CD14-positive monocyte (primary cell): Measurements from ENCODE around the gene ITPKB. TPM values are rescaled to one million over a fixed set of nuclear protein-coding genes. Genes with fewer than 3 reads are reported as not detected.

ENCODE experiments used
- DNase-seq, 3 donors: peaks; one replicate each; pipeline ENCODE4 v3.0.0-alpha.2; 2011 to 2022
- H2AFZ ChIP-seq: 2 replicates; pipeline ENCODE4 v1.6.0; 2012; ENCODE audit warnings: mild to moderate bottlenecking, low read depth, low read length, inconsistent platforms; ENCODE audit not compliant: insufficient read depth, poor library complexity, severe bottlenecking
- H3K27ac ChIP-seq, 2 donors: 1 replicate in 1 of 2; 2 replicates in 1 of 2; pipeline ENCODE4 v1.5.1; 2012 to 2013; ENCODE audit warnings: low read length in 2 of 2, control low read depth in 1 of 2, inconsistent platforms in 1 of 2, low read depth in 1 of 2, mild to moderate bottlenecking in 1 of 2
- H3K27me3 ChIP-seq, 2 donors: one replicate each; pipeline versions ENCODE4 v1.6.0 to v1.6.1; 2011 to 2013; ENCODE audit warnings: low read length in 2 of 2; ENCODE audit not compliant: control insufficient read depth in 2 of 2, insufficient read depth in 2 of 2
- H3K36me3 ChIP-seq, 2 donors: replicated peaks in 1 of 2; 1 replicate in 1 of 2; 2 replicates in 1 of 2; pipeline versions ENCODE4 v1.5.1 to v1.6.1; 2012 to 2013; ENCODE audit warnings: low read length in 2 of 2, control low read depth in 1 of 2, inconsistent platforms in 1 of 2, mild to moderate bottlenecking in 1 of 2; ENCODE audit not compliant: insufficient read depth in 2 of 2, control insufficient read depth in 1 of 2
- H3K4me1 ChIP-seq, 2 donors: 1 replicate in 1 of 2; 2 replicates in 1 of 2; pipeline versions ENCODE4 v1.5.1 to v1.6.1; 2012 to 2013; ENCODE audit warnings: low read length in 2 of 2, control low read depth in 1 of 2, inconsistent platforms in 1 of 2, mild to moderate bottlenecking in 1 of 2, moderate library complexity in 1 of 2; ENCODE audit not compliant: insufficient read depth in 2 of 2, control insufficient read depth in 1 of 2
- H3K4me2 ChIP-seq: replicated peaks from 2 replicates; pipeline ENCODE3; 2012; ENCODE audit warnings: low read length, moderate library complexity, mild to moderate bottlenecking; ENCODE audit not compliant: poor library complexity, severe bottlenecking; ENCODE audit errors: extremely low read depth
- H3K4me3 ChIP-seq, 3 experiments: fragments of 200-600 bp in 1 of 3; sonication (generic) in 1 of 3; replicated peaks in 1 of 3; 1 replicate in 2 of 3; 2 replicates in 1 of 3; pipeline ENCODE4 v1.5.1; 2011 to 2013; ENCODE audit warnings: low read length in 3 of 3, mild to moderate bottlenecking in 3 of 3, control low read depth in 2 of 3, low read depth in 2 of 3, inconsistent platforms in 1 of 3, moderate library complexity in 1 of 3
- H3K79me2 ChIP-seq: 2 replicates; pipeline ENCODE4 v1.6.0; 2012; ENCODE audit warnings: mild to moderate bottlenecking, control low read depth, inconsistent platforms, low read length, moderate library complexity; ENCODE audit not compliant: insufficient read depth
- H3K9ac ChIP-seq: 2 replicates; pipeline ENCODE4 v1.6.0; 2017; ENCODE audit warnings: low read length, mild to moderate bottlenecking; ENCODE audit not compliant: insufficient read depth, poor library complexity, severe bottlenecking
- H3K9me3 ChIP-seq, 2 donors: replicated peaks in 1 of 2; 1 replicate in 1 of 2; 2 replicates in 1 of 2; pipeline versions ENCODE4 v1.5.1 to v1.6.1; 2012 to 2013; ENCODE audit warnings: low read length in 2 of 2, control low read depth in 1 of 2; ENCODE audit not compliant: control insufficient read depth in 1 of 2, insufficient read depth in 1 of 2
- H4K20me1 ChIP-seq: 2 replicates; pipeline ENCODE4 v1.6.0; 2012; ENCODE audit warnings: mild to moderate bottlenecking, low read length, control low read depth, moderate library complexity; ENCODE audit not compliant: insufficient read depth
- H3K27ac Mint-ChIP-seq, 7 donors: one replicate each; pipeline ENCODE4 v1.8.0; 2020; ENCODE audit warnings: mild to moderate bottlenecking in 7 of 7, mixed read lengths in 7 of 7, moderate library complexity in 6 of 7, inconsistent platforms in 2 of 7
- H3K27me3 Mint-ChIP-seq, 3 donors: one replicate each; pipeline ENCODE4 v1.8.0; 2021 to 2022; ENCODE audit warnings: low read depth in 3 of 3, mild to moderate bottlenecking in 3 of 3, mixed read lengths in 3 of 3, moderate library complexity in 3 of 3, inconsistent platforms in 1 of 3
- H3K36me3 Mint-ChIP-seq, 2 donors: one replicate each; pipeline ENCODE4 v1.8.0; 2020; ENCODE audit warnings: mixed read lengths in 2 of 2, inconsistent platforms in 1 of 2, mild to moderate bottlenecking in 1 of 2
- H3K4me1 Mint-ChIP-seq: one replicate; pipeline ENCODE4 v1.8.0; 2020; ENCODE audit warnings: mild to moderate bottlenecking, mixed read lengths
- H3K4me3 Mint-ChIP-seq, 2 donors: one replicate each; pipeline ENCODE4 v1.8.0; 2020; ENCODE audit warnings: mild to moderate bottlenecking in 2 of 2, mixed read lengths in 2 of 2, moderate library complexity in 1 of 2
- H3K9me3 Mint-ChIP-seq, 7 donors: one replicate each; pipeline ENCODE4 v1.8.0; 2020 to 2022; ENCODE audit warnings: mixed read lengths in 7 of 7, mild to moderate bottlenecking in 6 of 7, moderate library complexity in 6 of 7, inconsistent platforms in 2 of 7
- WGBS: methylation state at CpG from one replicate; pipeline ENCODE4 v1.1.5; 2013; ENCODE audit warnings: missing lambda C conversion rate; ENCODE audit not compliant: insufficient coverage; 5-methylcytosine and 5-hydroxymethylcytosine counted together
- intact Hi-C, 2 donors: fragments of 100-400 bp; cut with micrococcal nuclease; formaldehyde crosslinking; loops; one replicate each; pipeline versions ENCODE4 v1.15.0 to v1.15.1; 2023
- polyA plus RNA-seq, 3 donors: library from polyadenylated mRNA; depleted of rRNA in 1 of 3; unstranded in 2 of 3; stranded (reverse) in 1 of 3; fragments of 300-500 nt in 2 of 3; fragments of >200 nt in 1 of 3; fragmentation: Illumina TruSeq in 2 of 3; gene quantifications; 1 replicate in 2 of 3; 2 replicates in 1 of 3; pipeline ENCODE4 v1.2.3, GENCODE V29; 2012 to 2021
- TF ChIP-seq, protein P1 (sequence below): fragments of 200-600 bp; IDR thresholded peaks from one replicate; pipeline ENCODE4 v1.8.0; 2022; ENCODE audit warnings: antibody characterized with exemption, mild to moderate bottlenecking

The ITPKB gene
- polyA plus RNA-seq, 3 donors: 7.3 to 14.4 (median 10.2) TPM

DNA sequence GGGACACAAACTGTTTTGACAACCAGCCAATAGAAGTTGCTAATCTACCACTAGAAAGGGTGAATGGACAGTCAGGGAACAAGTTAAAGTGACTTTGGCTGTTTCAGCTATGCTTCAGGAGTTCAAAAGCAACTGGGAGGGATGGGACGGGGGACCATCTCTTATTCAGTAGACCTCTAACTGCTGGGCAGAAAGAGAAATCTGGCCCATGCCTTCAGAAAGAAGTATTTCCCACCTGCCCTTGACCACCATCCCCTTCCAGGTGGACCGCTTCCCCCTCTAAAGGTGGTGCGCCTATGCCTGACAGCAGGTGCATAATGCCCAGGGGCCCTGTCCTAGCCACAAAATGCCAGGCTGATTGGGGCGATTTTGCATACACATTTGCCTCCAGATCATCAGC, 5.2 kb downstream of the ITPKB start:
- Histone ChIP-seq H3K79me2 (peaks cover 98% of the 10 kb centered on the region), H3K27me3 (no peaks in the 10 kb centered on the region), H3K4me3 (peak overlapping the region in 1 of 3 experiments; percentile 24), H3K27ac (no peak overlapping the region), H4K20me1 (peaks cover 83% of the 10 kb centered on the region), H3K4me2 (peak overlapping the region; percentile 44), H3K9me3 (no peaks in the 10 kb centered on the region), H3K9ac (no peak overlapping the region), H2AFZ (no peak overlapping the region), H3K4me1 (peaks cover 45 to 63% of the 10 kb centered on the region in 2 donors), H3K36me3 (peaks cover 22 to 65% of the 10 kb centered on the region in 2 donors)
- 100% methylated on average over 1 of the region's 4 CpGs for WGBS
- intact Hi-C loops: loop anchor here (10.0 kb wide), 2 partner anchors 91 to 99 kb away; no protein-coding TSS in a partner anchor
- Mint-ChIP-seq H3K27me3 (no peaks in the 10 kb centered on the region), H3K4me1 (peaks cover 73% of the 10 kb centered on the region), H3K36me3 (peaks cover 65 to 71% of the 10 kb centered on the region in 2 donors), H3K9me3 (no peaks in the 10 kb centered on the region), H3K4me3 (peak overlapping the region; percentile 66 to 67), H3K27ac (peak overlapping the region in 1 of 7 donors; percentile 3)
- TF ChIP-seq, protein P1, sequence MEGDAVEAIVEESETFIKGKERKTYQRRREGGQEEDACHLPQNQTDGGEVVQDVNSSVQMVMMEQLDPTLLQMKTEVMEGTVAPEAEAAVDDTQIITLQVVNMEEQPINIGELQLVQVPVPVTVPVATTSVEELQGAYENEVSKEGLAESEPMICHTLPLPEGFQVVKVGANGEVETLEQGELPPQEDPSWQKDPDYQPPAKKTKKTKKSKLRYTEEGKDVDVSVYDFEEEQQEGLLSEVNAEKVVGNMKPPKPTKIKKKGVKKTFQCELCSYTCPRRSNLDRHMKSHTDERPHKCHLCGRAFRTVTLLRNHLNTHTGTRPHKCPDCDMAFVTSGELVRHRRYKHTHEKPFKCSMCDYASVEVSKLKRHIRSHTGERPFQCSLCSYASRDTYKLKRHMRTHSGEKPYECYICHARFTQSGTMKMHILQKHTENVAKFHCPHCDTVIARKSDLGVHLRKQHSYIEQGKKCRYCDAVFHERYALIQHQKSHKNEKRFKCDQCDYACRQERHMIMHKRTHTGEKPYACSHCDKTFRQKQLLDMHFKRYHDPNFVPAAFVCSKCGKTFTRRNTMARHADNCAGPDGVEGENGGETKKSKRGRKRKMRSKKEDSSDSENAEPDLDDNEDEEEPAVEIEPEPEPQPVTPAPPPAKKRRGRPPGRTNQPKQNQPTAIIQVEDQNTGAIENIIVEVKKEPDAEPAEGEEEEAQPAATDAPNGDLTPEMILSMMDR: no peak
- no peak for DNase-seq

DNA sequence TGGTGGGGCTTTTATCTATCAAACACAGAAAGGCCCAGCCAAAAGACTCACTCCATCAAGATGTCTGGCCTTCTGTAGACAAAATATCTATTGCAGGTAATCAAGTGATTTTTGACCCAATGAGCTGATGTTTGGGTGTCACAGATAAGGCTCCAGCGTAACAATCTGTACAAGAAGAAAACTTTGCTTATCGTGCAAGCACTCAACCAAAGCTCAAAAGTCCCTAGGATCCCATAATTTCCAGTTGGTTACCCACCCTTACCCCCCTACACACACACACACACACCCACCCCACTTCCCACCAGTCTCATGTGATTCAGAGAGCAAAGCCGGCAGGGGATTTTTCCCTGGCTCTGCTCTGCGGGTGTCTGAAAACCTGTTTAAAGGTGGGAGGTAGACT, 5.8 kb downstream of the ITPKB start:
- Histone ChIP-seq H4K20me1 (peaks cover 88% of the 10 kb centered on the region), H3K9ac (no peak overlapping the region), H3K4me3 (peak overlapping the region in 1 of 3 experiments; percentile 24), H3K4me1 (peaks cover 45 to 69% of the 10 kb centered on the region in 2 donors), H3K36me3 (peaks cover 28 to 71% of the 10 kb centered on the region in 2 donors), H3K27ac (no peak overlapping the region), H3K4me2 (peak overlapping the region; percentile 44), H3K27me3 (no peaks in the 10 kb centered on the region), H3K9me3 (no peaks in the 10 kb centered on the region), H3K79me2 (peaks cover 98% of the 10 kb centered on the region), H2AFZ (no peak overlapping the region)
- TF ChIP-seq, protein P1: no peak
- H3K27me3 Mint-ChIP-seq: no peaks in the 10 kb centered on the region
- no peak for DNase-seq
- peaks cover 71 to 77% of the 10 kb centered on the region in 2 donors for H3K36me3 Mint-ChIP-seq
- H3K4me1 Mint-ChIP-seq: peaks cover 78% of the 10 kb centered on the region
- H3K4me3 Mint-ChIP-seq: peak overlapping the region; percentile 66 to 67
- no peaks in the 10 kb centered on the region for H3K9me3 Mint-ChIP-seq
- intact Hi-C loops: loop anchor here (10.0 kb wide), 2 partner anchors 91 to 99 kb away; no protein-coding TSS in a partner anchor
- 90% methylated on average over 2 of the region's 4 CpGs for WGBS
- H3K27ac Mint-ChIP-seq: peak overlapping the region in 2 of 7 donors; percentile 46 to 73
